Endothelial cell (in vitro differentiated cells): ENCODE data around the gene CAP2. TPM values are rescaled to one million over a fixed set of nuclear protein-coding genes. Genes with fewer than 3 reads are reported as not detected.

ENCODE experiments used
- DNase-seq: peaks from one replicate; pipeline ENCODE4 v3.0.0; 2021; ENCODE audit warnings: low spot score
- H3K27ac Mint-ChIP-seq: one replicate; pipeline ENCODE4 v1.8.0; 2021; ENCODE audit warnings: mixed read lengths, inconsistent platforms; ENCODE audit not compliant: unreplicated experiment
- H3K27me3 Mint-ChIP-seq: one replicate; pipeline ENCODE4 v1.8.0; 2021; ENCODE audit warnings: mild to moderate bottlenecking, moderate library complexity, mixed read lengths, inconsistent platforms; ENCODE audit not compliant: unreplicated experiment
- H3K36me3 Mint-ChIP-seq: one replicate; pipeline ENCODE4 v1.8.0; 2021; ENCODE audit warnings: mild to moderate bottlenecking, low read depth, mixed read lengths, inconsistent platforms; ENCODE audit not compliant: unreplicated experiment
- H3K4me1 Mint-ChIP-seq: one replicate; pipeline ENCODE4 v1.8.0; 2021; ENCODE audit warnings: mild to moderate bottlenecking, mixed read lengths, inconsistent platforms; ENCODE audit not compliant: unreplicated experiment
- H3K4me3 Mint-ChIP-seq: one replicate; pipeline ENCODE4 v1.8.0; 2021; ENCODE audit warnings: mild to moderate bottlenecking, mixed read lengths, inconsistent platforms; ENCODE audit not compliant: unreplicated experiment
- H3K9me3 Mint-ChIP-seq: one replicate; pipeline ENCODE4 v1.8.0; 2021; ENCODE audit warnings: mixed read lengths, inconsistent platforms; ENCODE audit not compliant: unreplicated experiment
- CTCF ChIP-seq: fragments of 200-600 bp; sonication (generic); IDR thresholded peaks from one replicate; pipeline ENCODE4 v1.5.0; 2021; ENCODE audit warnings: antibody characterized with exemption; ENCODE audit not compliant: unreplicated experiment
- total RNA-seq: library from RNA; stranded (reverse); fragmentation: NEBNext Ultra II Directional; extraction: Animal tissue kit (Norgen Biotek cat#: 25700); gene quantifications from one replicate; pipeline ENCODE4 v1.2.1, GENCODE V29; 2021; ENCODE audit not compliant: unreplicated experiment

The CAP2 gene
- total RNA-seq, 1 donor from 2014 or later = 4.4 TPM

DNA sequence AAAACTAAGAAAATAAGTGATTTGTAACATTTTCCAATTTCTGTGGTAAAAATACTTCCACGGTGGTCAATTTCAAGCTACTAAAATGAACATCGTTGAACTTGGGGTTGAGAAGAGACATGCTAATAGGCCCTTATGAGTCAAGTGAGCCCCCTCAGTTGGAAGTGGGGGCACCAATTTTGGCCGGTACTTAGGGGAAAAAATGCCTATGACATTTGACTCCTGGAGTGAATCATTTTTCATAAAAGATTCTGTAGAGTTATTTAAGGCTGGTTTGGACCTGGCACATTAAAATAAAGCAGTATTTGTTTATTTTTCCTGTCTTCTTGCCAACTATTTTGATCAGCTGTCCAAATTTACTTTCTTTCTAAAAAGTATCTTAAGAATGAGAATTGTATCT lies 32.4 kb upstream of the CAP2 start:
- H3K4me1 Mint-ChIP-seq = no peaks in the 10 kb centered on the region
- no peaks in the 10 kb centered on the region for H3K27me3 Mint-ChIP-seq
- no peaks in the 10 kb centered on the region for H3K9me3 Mint-ChIP-seq
- TF ChIP-seq CTCF = no peak
- H3K36me3 Mint-ChIP-seq = no peaks in the 10 kb centered on the region
- H3K4me3 Mint-ChIP-seq = no peak overlapping the region
- H3K27ac Mint-ChIP-seq = no peak overlapping the region
- no peak for DNase-seq

DNA sequence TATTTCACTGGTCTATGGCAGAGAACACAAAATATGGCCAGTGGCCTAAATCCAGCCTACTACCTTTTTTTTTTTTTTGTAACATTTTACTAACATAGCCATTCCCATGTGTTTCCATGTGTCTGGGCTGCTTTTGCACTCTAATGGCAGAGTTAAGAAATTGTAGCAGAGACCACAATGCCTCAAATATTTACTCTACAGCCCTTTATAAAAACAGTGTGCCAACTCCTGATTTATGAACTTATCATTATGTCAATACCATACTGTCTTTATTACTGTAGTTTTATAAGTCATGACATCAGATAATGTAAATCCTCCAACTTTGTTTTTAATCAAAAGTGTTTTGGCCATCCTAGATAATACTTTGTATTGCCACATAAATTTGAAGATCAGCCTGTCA lies 27.4 kb upstream of the CAP2 start:
- H3K9me3 Mint-ChIP-seq = no peaks in the 10 kb centered on the region
- no peak for TF ChIP-seq CTCF
- H3K4me1 Mint-ChIP-seq = no peaks in the 10 kb centered on the region
- no peak overlapping the region for H3K4me3 Mint-ChIP-seq
- no peak for DNase-seq
- H3K27ac Mint-ChIP-seq = no peak overlapping the region
- H3K27me3 Mint-ChIP-seq = no peaks in the 10 kb centered on the region
- H3K36me3 Mint-ChIP-seq = no peaks in the 10 kb centered on the region

DNA sequence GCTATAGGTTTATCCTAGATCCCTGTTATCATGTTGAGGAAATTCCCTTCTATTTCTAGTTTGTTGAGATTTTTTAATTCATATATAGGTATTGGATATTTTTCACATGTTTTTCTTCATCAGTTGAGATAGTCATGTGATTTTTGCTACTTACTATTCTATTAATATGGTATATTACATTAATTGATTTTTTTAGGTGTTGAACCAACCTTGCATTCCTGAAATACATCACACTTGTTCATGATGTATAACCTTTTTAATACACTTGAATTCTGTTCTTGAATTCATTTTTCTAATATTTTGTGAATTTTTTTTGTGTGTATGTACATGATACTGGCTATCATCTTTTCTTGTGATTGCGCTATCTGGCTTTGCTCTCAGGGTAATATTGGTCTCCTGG lies 25.5 kb upstream of the CAP2 start:
- Mint-ChIP-seq H3K36me3 (no peaks in the 10 kb centered on the region), H3K27me3 (no peaks in the 10 kb centered on the region), H3K9me3 (no peaks in the 10 kb centered on the region), H3K4me3 (no peak overlapping the region), H3K4me1 (no peaks in the 10 kb centered on the region), H3K27ac (no peak overlapping the region)
- no peak for DNase-seq
- TF ChIP-seq CTCF = no peak

DNA sequence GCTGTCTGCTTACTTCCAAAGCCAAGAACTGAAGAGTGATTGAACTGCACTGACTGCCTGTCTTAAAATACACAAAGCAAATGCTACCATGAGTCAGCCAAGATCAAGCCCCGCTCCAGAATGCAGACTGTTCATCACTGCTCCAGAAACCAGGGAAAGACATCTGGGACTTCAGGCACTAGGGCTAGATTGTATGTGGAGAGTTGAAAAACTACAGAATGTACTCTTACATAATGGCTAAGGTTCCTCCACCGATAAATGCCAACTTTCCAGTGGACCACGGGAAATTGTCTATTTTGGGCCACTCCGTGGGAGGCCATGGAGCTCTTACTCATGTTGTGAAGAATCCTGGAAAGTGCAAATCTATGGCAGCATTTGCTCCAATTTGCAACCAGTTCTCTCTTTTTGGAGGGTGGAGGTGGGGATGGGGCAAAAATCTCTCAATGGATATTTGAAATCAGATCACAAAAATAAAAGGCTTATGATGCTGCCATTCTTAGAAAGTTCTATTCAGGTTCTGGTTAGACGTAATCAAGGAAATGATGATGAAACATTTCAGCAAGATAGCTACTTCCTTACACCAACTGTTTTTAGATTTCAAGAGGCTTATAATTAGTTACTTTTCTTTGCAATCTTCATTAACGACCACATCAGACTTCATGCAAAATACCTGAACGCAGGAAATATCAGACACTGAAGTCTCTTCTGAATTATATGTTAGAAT lies 11.8 kb upstream of the CAP2 start:
- Mint-ChIP-seq H3K36me3 (no peaks in the 10 kb centered on the region), H3K9me3 (no peaks in the 10 kb centered on the region), H3K4me3 (no peak overlapping the region), H3K27ac (no peak overlapping the region), H3K4me1 (peaks cover 7% of the 10 kb centered on the region), H3K27me3 (peaks cover 3% of the 10 kb centered on the region)
- no peak for DNase-seq
- TF ChIP-seq CTCF = no peak

GRCh38 chr6:17385660-17386059 lies 7.7 kb upstream of the CAP2 start:
- Mint-ChIP-seq H3K27ac (no peak overlapping the region), H3K4me3 (no peak overlapping the region), H3K27me3 (peaks cover 3% of the 10 kb centered on the region), H3K9me3 (no peaks in the 10 kb centered on the region), H3K36me3 (no peaks in the 10 kb centered on the region), H3K4me1 (peaks cover 7% of the 10 kb centered on the region)
- TF ChIP-seq CTCF = no peak
- DNase-seq = no peak
